Stimulated activated CD4-positive, alpha-beta T cell treated with anti-CD3 and anti-CD28 coated beads, Interleukin-1b, Interleukin-23, amount 100 ng/mL, for 4 hours (primary cell): ENCODE measurements around the gene GALNT10.
"Not testable (repeated sequence)": the region's sequence is repeated elsewhere in the genome, so short reads cannot be mapped to it uniquely, and the experiment has no call there.

Experiments
- DNase-seq, 2 donors: peaks; one replicate each; pipeline ENCODE4 v3.0.0-alpha.2; 2020; ENCODE audit warnings: low read depth in 2 of 2

GALNT10 gene

GRCh38 chr5:154352960-154353548 lies 162.5 kb downstream of the GALNT10 start:
- DNase-seq, result no peak

GRCh38 chr5:154355129-154355611 lies 164.6 kb downstream of the GALNT10 start:
- DNase-seq, result no peak

GRCh38 chr5:154356020-154356655 lies 165.6 kb downstream of the GALNT10 start:
- DNase-seq, result no peak

GRCh38 chr5:154356958-154357357 lies 166.4 kb downstream of the GALNT10 start:
- DNase-seq, result no peak

GRCh38 chr5:154358516-154359220 lies 168.1 kb downstream of the GALNT10 start:
- no peak for DNase-seq

- no peak for DNase-seq
These were observed 168.7 kb downstream of the GALNT10 start for GRCh38 chr5:154359221-154359573.

GRCh38 chr5:154360241-154360640 lies 169.7 kb downstream of the GALNT10 start:
- not testable (repeated sequence) for DNase-seq

- no peak for DNase-seq
These were observed 172.9 kb downstream of the GALNT10 start for GRCh38 chr5:154363411-154363810.

- no peak for DNase-seq
These were observed 174.2 kb downstream of the GALNT10 start for GRCh38 chr5:154364771-154365170.

GRCh38 chr5:154365823-154366222 lies 175.3 kb downstream of the GALNT10 start:
- no peak for DNase-seq

GRCh38 chr5:154366353-154366752 lies 175.8 kb downstream of the GALNT10 start:
- DNase-seq, result no peak

- DNase-seq, result no peak
These were observed 176.6 kb downstream of the GALNT10 start for GRCh38 chr5:154367101-154367500.

GRCh38 chr5:154368041-154368800 lies 177.7 kb downstream of the GALNT10 start:
- DNase-seq, result no peak

GRCh38 chr5:154369682-154370081 lies 179.1 kb downstream of the GALNT10 start:
- DNase-seq, result no peak

- no peak for DNase-seq
These were observed 179.6 kb downstream of the GALNT10 start for GRCh38 chr5:154370119-154370518.

- DNase-seq, result no peak
These were observed 180.3 kb downstream of the GALNT10 start for GRCh38 chr5:154370813-154371212.

- no peak for DNase-seq
These were observed 181.2 kb downstream of the GALNT10 start for GRCh38 chr5:154371687-154372086.

GRCh38 chr5:154372661-154373060 lies 182.1 kb downstream of the GALNT10 start:
- DNase-seq, result no peak

- DNase-seq, result no peak
These were observed 182.8 kb downstream of the GALNT10 start for GRCh38 chr5:154373326-154373725.

- no peak for DNase-seq
These were observed 183.2 kb downstream of the GALNT10 start for GRCh38 chr5:154373729-154374179.

GRCh38 chr5:154374264-154374663 lies 183.7 kb downstream of the GALNT10 start:
- DNase-seq, result no peak

GRCh38 chr5:154375329-154376008 lies 184.9 kb downstream of the GALNT10 start:
- no peak for DNase-seq
